Sigmoid colon (tissue), 7 donors: ENCODE results near the gene PDLIM5. TPM values are rescaled to one million over a fixed set of nuclear protein-coding genes. Genes with fewer than 3 reads are reported as not detected.

Source experiments
- DNase-seq: peaks from one replicate; pipeline ENCODE4 v3.0.0-alpha.2; 2019
- H3K27ac ChIP-seq, 4 donors: fragments of 200-600 bp; sonication (generic); one replicate each; pipeline ENCODE4 v1.5.1; 2016 to 2019; ENCODE audit warnings: mild to moderate bottlenecking in 1 of 4
- H3K27me3 ChIP-seq, 3 donors: fragments of 200-600 bp; sonication (generic); one replicate each; pipeline ENCODE4 v1.5.1; 2019; ENCODE audit warnings: mild to moderate bottlenecking in 1 of 3
- H3K36me3 ChIP-seq, 4 donors: fragments of 200-600 bp; sonication (generic); one replicate each; pipeline ENCODE4 v1.5.1; 2016 to 2019
- H3K4me1 ChIP-seq, 4 donors: fragments of 200-600 bp; sonication (generic); one replicate each; pipeline ENCODE4 v1.5.1; 2017 to 2019
- H3K4me3 ChIP-seq, 4 donors: fragments of 200-600 bp; sonication (generic); one replicate each; pipeline ENCODE4 v1.5.1; 2017 to 2019; ENCODE audit warnings: mild to moderate bottlenecking in 2 of 4, moderate library complexity in 1 of 4
- H3K9me3 ChIP-seq, 4 donors: fragments of 200-600 bp in 3 of 4; sonication (generic) in 3 of 4; one replicate each; pipeline versions ENCODE4 v1.5.1 to v1.6.1; 2013 to 2019
- CTCF ChIP-seq, 4 experiments: fragments of 450-650 bp in 3 of 4; fragments of 200-600 bp in 1 of 4; IDR thresholded peaks; one replicate each; pipeline ENCODE4 v1.5.1; 2016 to 2019; ENCODE audit warnings: antibody characterized with exemption in 4 of 4, mild to moderate bottlenecking in 3 of 4, moderate library complexity in 2 of 4
- EP300 ChIP-seq, 4 donors: sonication (generic); formaldehyde crosslinking; IDR thresholded peaks; one replicate each; pipeline ENCODE4 v1.6.1; 2017; ENCODE audit warnings: antibody characterized with exemption in 4 of 4
- POLR2A ChIP-seq, 2 donors: fragments of 450-650 bp; IDR thresholded peaks; one replicate each; pipeline ENCODE4 v1.6.1; 2016; ENCODE audit warnings: antibody characterized with exemption in 2 of 2, mild to moderate bottlenecking in 2 of 2, moderate library complexity in 2 of 2
- POLR2AphosphoS5 ChIP-seq, 4 donors: sonication (generic); formaldehyde crosslinking; IDR thresholded peaks; one replicate each; pipeline ENCODE4 v1.6.1; 2017; ENCODE audit warnings: antibody characterized with exemption in 4 of 4
- WGBS, 2 donors: extraction: QIAGEN DNeasy Blood & Tissue Kit; methylation state at CpG; one replicate each; pipeline ENCODE4 v1.1.7; 2013; 5-methylcytosine and 5-hydroxymethylcytosine counted together
- intact Hi-C: fragments of 100-400 bp; cut with DNase I; formaldehyde crosslinking; loops from one replicate; pipeline ENCODE4 v1.15.1; 2023
- polyA plus RNA-seq, 3 donors: library from polyadenylated mRNA; stranded (reverse); fragments of 200-250 nt; gene quantifications; one replicate each; pipeline ENCODE4 v1.2.3, GENCODE V29; 2013
- total RNA-seq, 4 donors: library from RNA; depleted of rRNA; stranded (reverse); fragments of >200 nt; gene quantifications; one replicate each; pipeline ENCODE4 v1.1.0, GENCODE V29; 2016
- donor health status: healthy with polysubstance abuse.
- donor health status: Bipolar disorder and iron deficiency.
- donor health status: healthy.

The PDLIM5 gene
- total and polyA plus RNA-seq, 7 donors, result 31.2 to 221 (median 167) TPM

GRCh38 chr4:94533405-94534223 lies 81.9 kb downstream of the PDLIM5 start:
- WGBS, 2 donors, result 18 to 51% methylated on average over 4 of the region's 4 CpGs
- no peaks in the 10 kb centered on the region for H3K9me3 ChIP-seq
- DNase-seq, result no peak
- H3K4me1 ChIP-seq, result peaks cover 0 to 76% (median 69%) of the 10 kb centered on the region in 4 donors
- TF ChIP-seq EP300 (IDR thresholded peaks at IDR 0.05) (no peak), CTCF (IDR thresholded peaks at IDR 0.05) (no peak), POLR2AphosphoS5 (IDR thresholded peaks at IDR 0.05) (no peak), POLR2A (IDR thresholded peaks at IDR 0.05) (no peak)
- H3K27ac ChIP-seq, result peak overlapping the region in 3 of 4 donors; percentile 19 to 62 (median 56)
- H3K36me3 ChIP-seq, result no peaks in the 10 kb centered on the region
- no peaks in the 10 kb centered on the region for H3K27me3 ChIP-seq
- no peak overlapping the region for H3K4me3 ChIP-seq
- intact Hi-C loops, result no loop called here

GRCh38 chr4:94534401-94535312 lies 82.9 kb downstream of the PDLIM5 start:
- no peak for TF ChIP-seq EP300 (IDR thresholded peaks at IDR 0.05)
- Histone ChIP-seq H3K9me3 (no peaks in the 10 kb centered on the region), H3K36me3 (no peaks in the 10 kb centered on the region), H3K27me3 (no peaks in the 10 kb centered on the region), H3K27ac (peak overlapping the region; percentile 17 to 62 (median 38)), H3K4me3 (no peak overlapping the region), H3K4me1 (peaks cover 0 to 82% (median 74%) of the 10 kb centered on the region in 4 donors)
- no peak for DNase-seq
- intact Hi-C loops, result no loop called here
- 28 to 48% methylated on average over 5 of the region's 5 CpGs for WGBS, 2 donors

GRCh38 chr4:94536049-94536448 lies 84.3 kb downstream of the PDLIM5 start:
- WGBS, 2 donors, result 93 to 96% methylated on average over 3 of the region's 3 CpGs
- no peaks in the 10 kb centered on the region for H3K36me3 ChIP-seq
- H3K4me1 ChIP-seq, result peaks cover 0 to 77% (median 68%) of the 10 kb centered on the region in 4 donors
- no peaks in the 10 kb centered on the region for H3K9me3 ChIP-seq
- peak overlapping the region in 2 of 4 donors; percentile 6 to 62 for H3K27ac ChIP-seq
- H3K4me3 ChIP-seq, result no peak overlapping the region
- no peaks in the 10 kb centered on the region for H3K27me3 ChIP-seq
- intact Hi-C loops, result no loop called here
- no peak for DNase-seq
- no peak for TF ChIP-seq EP300 (IDR thresholded peaks at IDR 0.05)
- no peak for TF ChIP-seq POLR2A (IDR thresholded peaks at IDR 0.05)
- no peak for TF ChIP-seq CTCF (IDR thresholded peaks at IDR 0.05)
- TF ChIP-seq POLR2AphosphoS5 (IDR thresholded peaks at IDR 0.05), result no peak

GRCh38 chr4:94536649-94537469 lies 85.1 kb downstream of the PDLIM5 start:
- no peak for DNase-seq
- intact Hi-C loops, result no loop called here
- Histone ChIP-seq H3K27me3 (no peaks in the 10 kb centered on the region), H3K27ac (peak overlapping the region in 3 of 4 donors; percentile 6 to 62 (median 20)), H3K9me3 (no peaks in the 10 kb centered on the region), H3K4me3 (no peak overlapping the region), H3K4me1 (peaks cover 0 to 77% (median 66%) of the 10 kb centered on the region in 4 donors), H3K36me3 (no peaks in the 10 kb centered on the region)
- WGBS, 2 donors, result 73 to 78% methylated on average over 3 of the region's 3 CpGs
- no peak for TF ChIP-seq POLR2AphosphoS5 (IDR thresholded peaks at IDR 0.05)
- TF ChIP-seq POLR2A (IDR thresholded peaks at IDR 0.05), result no peak
- no peak for TF ChIP-seq EP300 (IDR thresholded peaks at IDR 0.05)
- TF ChIP-seq CTCF (IDR thresholded peaks at IDR 0.05), result no peak
